WTC11 (cell line): ENCODE data around the gene PRRT1. TPM values are rescaled to one million over a fixed set of nuclear protein-coding genes. Genes with fewer than 3 reads are reported as not detected.
A peak's percentile ranks its signal among the peaks of the same experiment; 100 is the strongest.

Experiments used
- ATAC-seq: fragments of 200-7000 bp; cut with Tn5 transposase; 2 replicates; pipeline ENCODE4 v1.10.0; 2021; ENCODE audit warnings: mild to moderate bottlenecking, moderate library complexity
- CTCF ChIA-PET: fragments of 300-600 bp; sonication (Branson Sonifier 250); formaldehyde crosslinking; loops from one replicate; lab custom pipeline; 2021; ENCODE audit warnings: antibody characterized with exemption; lab: Charles Lee
- POLR2A ChIA-PET: fragments of 350-600 bp; sonication (Branson Sonifier 250); formaldehyde crosslinking; loops from one replicate; lab custom pipeline; 2021; ENCODE audit warnings: antibody characterized with exemption; lab: Charles Lee
- DNase-seq: peaks from one replicate; pipeline ENCODE4 v3.0.0; 2021; ENCODE audit warnings: low spot score
- H3K27ac Mint-ChIP-seq: 2 replicates; pipeline ENCODE4 v1.8.0; 2021; ENCODE audit warnings: mixed read lengths
- H3K27me3 Mint-ChIP-seq: 2 replicates; pipeline ENCODE4 v1.8.0; 2021; ENCODE audit warnings: low read depth, mild to moderate bottlenecking, moderate library complexity, mixed read lengths
- H3K36me3 Mint-ChIP-seq: 2 replicates; pipeline ENCODE4 v1.8.0; 2021; ENCODE audit warnings: mixed read lengths
- H3K4me1 Mint-ChIP-seq: 2 replicates; pipeline ENCODE4 v1.8.0; 2022; ENCODE audit warnings: mixed read lengths
- H3K4me3 Mint-ChIP-seq: 2 replicates; pipeline ENCODE4 v1.8.0; 2021; ENCODE audit warnings: mild to moderate bottlenecking, moderate library complexity, mixed read lengths
- H3K9me3 Mint-ChIP-seq: 2 replicates; pipeline ENCODE4 v1.8.0; 2021; ENCODE audit warnings: mixed read lengths
- CREM ChIP-seq: sonication (generic); formaldehyde crosslinking; IDR thresholded peaks from 2 replicates; pipeline ENCODE4 v1.8.1; 2022; ENCODE audit warnings: mild to moderate bottlenecking, missing genetic modification reagents, moderate library complexity
- E2F5 ChIP-seq: sonication (generic); formaldehyde crosslinking; IDR thresholded peaks from 2 replicates; pipeline ENCODE4 v1.8.1; 2022; ENCODE audit warnings: mild to moderate bottlenecking, moderate library complexity, missing genetic modification reagents
- EMX1 ChIP-seq: fragments of 250-450 bp; sonication (Bioruptor Pico); IDR thresholded peaks from 2 replicates; pipeline ENCODE4 v1.8.0; 2021; ENCODE audit warnings: mild to moderate bottlenecking
- ERG ChIP-seq: fragments of 250-450 bp; sonication (Bioruptor Pico); IDR thresholded peaks from 2 replicates; pipeline ENCODE4 v1.8.0; 2021; ENCODE audit warnings: mild to moderate bottlenecking
- ETV6 ChIP-seq: sonication (generic); formaldehyde crosslinking; IDR thresholded peaks from 2 replicates; pipeline ENCODE4 v1.8.1; 2022; ENCODE audit warnings: mild to moderate bottlenecking, missing genetic modification reagents
- FOXK1 ChIP-seq: sonication (generic); formaldehyde crosslinking; IDR thresholded peaks from 2 replicates; pipeline ENCODE4 v1.8.0; 2022; ENCODE audit warnings: mild to moderate bottlenecking, moderate library complexity, missing genetic modification reagents
- JAZF1 ChIP-seq: fragments of 250-450 bp; sonication (Bioruptor Pico); IDR thresholded peaks from 2 replicates; pipeline ENCODE4 v1.9.0; 2021; ENCODE audit warnings: moderate library complexity, mild to moderate bottlenecking, inconsistent platforms
- MAX ChIP-seq: sonication (generic); formaldehyde crosslinking; IDR thresholded peaks from 2 replicates; pipeline ENCODE4 v1.8.0; 2022; ENCODE audit warnings: mild to moderate bottlenecking, missing genetic modification reagents
- MYBL2 ChIP-seq: sonication (generic); formaldehyde crosslinking; IDR thresholded peaks from 2 replicates; pipeline ENCODE4 v1.8.1; 2023; ENCODE audit warnings: mild to moderate bottlenecking, moderate library complexity, missing genetic modification reagents
- NFYB ChIP-seq: sonication (generic); formaldehyde crosslinking; conservative IDR thresholded peaks from 2 replicates; pipeline ENCODE4 v1.8.0; 2022; ENCODE audit warnings: low read depth, missing genetic modification reagents
- PRDM15 ChIP-seq: sonication (generic); formaldehyde crosslinking; IDR thresholded peaks from 2 replicates; pipeline ENCODE4 v1.8.0; 2022; ENCODE audit warnings: missing genetic modification reagents
- SP1 ChIP-seq: sonication (generic); formaldehyde crosslinking; conservative IDR thresholded peaks from 2 replicates; pipeline ENCODE4 v1.8.1; 2022; ENCODE audit warnings: missing genetic modification reagents
- TEAD1 ChIP-seq: sonication (generic); formaldehyde crosslinking; IDR thresholded peaks from 2 replicates; pipeline ENCODE4 v1.8.0; 2022; ENCODE audit warnings: mild to moderate bottlenecking, missing genetic modification reagents
- TEAD4 ChIP-seq: sonication (generic); formaldehyde crosslinking; IDR thresholded peaks from 2 replicates; pipeline ENCODE4 v1.8.0; 2022; ENCODE audit warnings: mild to moderate bottlenecking, missing genetic modification reagents
- ZNF219 ChIP-seq: sonication (generic); formaldehyde crosslinking; IDR thresholded peaks from 2 replicates; pipeline ENCODE4 v1.8.0; 2023; ENCODE audit warnings: missing genetic modification reagents, mild to moderate bottlenecking, borderline replicate concordance
- ZNF263 ChIP-seq: sonication (generic); formaldehyde crosslinking; IDR thresholded peaks from 2 replicates; pipeline ENCODE4 v1.8.1; 2022; ENCODE audit warnings: low read depth, mild to moderate bottlenecking, moderate library complexity, missing genetic modification reagents
- total RNA-seq: library from RNA; stranded (reverse); gene quantifications from 3 replicates; pipeline ENCODE4 v1.2.3, GENCODE V29; 2021

Gene PRRT1
- total RNA-seq, 1 experiment from 2014 or later: 1.6 TPM

GRCh38 chr6:32177183-32177787 is 25.5 kb upstream of the PRRT1 start:
- H3K4me1 Mint-ChIP-seq: peaks cover 38% of the 10 kb centered on the region
- ChIA-PET POLR2A (interaction anchor here (0.6 to 3.7 kb wide), 10 partner anchors 10 to 794 kb away, joined by 3 to 25 read pairs (median 5); partner anchors contain the start of genes FKBPL, GPSM3 and PBX2), CTCF (interaction anchor here (0.6 to 2.6 kb wide), 12 partner anchors 10 to 488 kb away, joined by 3 to 30 read pairs (median 4); partner anchors contain the start of genes GPSM3 and PBX2)
- ATAC-seq (peak; percentile 14), DNase-seq (peak; percentile 50)
- TF ChIP-seq SP1 (CRISPR knock-in tag) (peak; percentile 39), CREM (CRISPR knock-in tag) (peak; percentile 52; the same call in 1 of the 2 replicates), ETV6 (peak; percentile 43; the same call in 1 of the 2 replicates), E2F5 (CRISPR knock-in tag) (no peak), TEAD1 (CRISPR knock-in tag) (0 out of 2 replicates have a peak, but pooled peaks have one; percentile 11), JAZF1 (CRISPR knock-in tag) (no peak)
- peak overlapping the region; percentile 82 for H3K4me3 Mint-ChIP-seq
- no peaks in the 10 kb centered on the region for H3K9me3 Mint-ChIP-seq
- H3K27ac Mint-ChIP-seq: peak overlapping the region; percentile 98
- H3K36me3 Mint-ChIP-seq: peaks cover 23% of the 10 kb centered on the region
- no peaks in the 10 kb centered on the region for H3K27me3 Mint-ChIP-seq

GRCh38 chr6:32176476-32177182 is 24.9 kb upstream of the PRRT1 start:
- Mint-ChIP-seq H3K36me3 (peaks cover 23% of the 10 kb centered on the region), H3K27me3 (no peaks in the 10 kb centered on the region), H3K4me3 (peak overlapping the region; percentile 82), H3K4me1 (peaks cover 38% of the 10 kb centered on the region), H3K9me3 (no peaks in the 10 kb centered on the region), H3K27ac (peak overlapping the region; percentile 98)
- TF ChIP-seq EMX1 (CRISPR knock-in tag) (no peak), PRDM15 (CRISPR knock-in tag) (no peak), TEAD4 (no peak), ZNF263 (CRISPR knock-in tag) (no peak), ERG (0 out of 2 replicates have a peak, but pooled peaks have one; percentile 31), MYBL2 (CRISPR knock-in tag) (no peak)
- DNase-seq (no peak), ATAC-seq (no peak)
- ChIA-PET CTCF (interaction anchor here (0.5 to 2.6 kb wide), 14 partner anchors 10 to 262 kb away, joined by 3 to 30 read pairs (median 4); partner anchors contain the start of genes GPSM3 and PBX2), POLR2A (interaction anchor here (0.6 to 3.7 kb wide), 5 partner anchors 9 to 58 kb away, joined by 3 to 25 read pairs (median 5); partner anchors contain the start of gene FKBPL)

- H3K27ac Mint-ChIP-seq: peak within 1 kb of the TSS; percentile 98
- TF ChIP-seq SP1 (CRISPR knock-in tag) (peak; percentile 76), MAX (CRISPR knock-in tag) (peak; percentile 17; the same call in 1 of the 2 replicates), E2F5 (CRISPR knock-in tag) (peak; percentile 57; the same call in 1 of the 2 replicates), ZNF219 (CRISPR knock-in tag) (no peak), CREM (CRISPR knock-in tag) (0 out of 2 replicates have a peak, but pooled peaks have one; percentile 42), NFYB (CRISPR knock-in tag) (peak; percentile 67), FOXK1 (CRISPR knock-in tag) (0 out of 2 replicates have a peak, but pooled peaks have one; percentile 25), PRDM15 (CRISPR knock-in tag) (no peak)
- TF ChIP-seq, all 79 proteins: peak for 6
- peak; percentile 58 for ATAC-seq
- CTCF ChIA-PET: interaction anchor here (0.5 to 2.6 kb wide), 8 partner anchors 9 to 263 kb away, joined by 3 to 30 read pairs (median 4); no protein-coding TSS in a partner anchor
- POLR2A ChIA-PET: interaction anchor here (1.0 to 3.7 kb wide), 3 partner anchors 8 to 57 kb away, joined by 4 to 25 read pairs (median 15); no protein-coding TSS in a partner anchor
- Mint-ChIP-seq H3K4me3 (peak within 1 kb of the TSS; percentile 82), H3K27me3 (no peaks in the 10 kb centered on the region), H3K36me3 (peaks cover 21% of the 10 kb centered on the region), H3K4me1 (peaks cover 38% of the 10 kb centered on the region), H3K9me3 (no peaks in the 10 kb centered on the region)
- DNase-seq: peak; percentile 98
Observed at GRCh38 chr6:32175711-32176475, 24.2 kb upstream of the PRRT1 start, which contains the start of gene AGPAT1. AGPAT1 (minus strand) TSS chr6:32176084; CDS start chr6:32171496, 4,588 bp downstream.
